DND-41 (cell line): Measurements from ENCODE around the gene SPAG16.

Source experiments
- ATAC-seq: fragments of 200-7000 bp; cut with Tn5 transposase; 3 replicates; pipeline ENCODE4 v1.9.1; 2021; ENCODE audit warnings: low read depth; ENCODE audit not compliant: insufficient read depth
- DNase-seq: peaks from one replicate; pipeline ENCODE4 v3.0.0-alpha.2; 2020
- H2AFZ ChIP-seq: 2 replicates; pipeline ENCODE4 v1.6.0; 2012; ENCODE audit warnings: low read depth, low read length
- H3K27ac ChIP-seq: 2 replicates; pipeline ENCODE4 v1.5.1; 2012; ENCODE audit warnings: low read length, inconsistent platforms
- H3K27me3 ChIP-seq: fragments of 200-600 bp; sonication (generic); 2 replicates; pipeline ENCODE4 v1.6.0; 2012; ENCODE audit warnings: low read length, mild to moderate bottlenecking, inconsistent platforms; ENCODE audit not compliant: insufficient read depth, poor library complexity
- H3K36me3 ChIP-seq: 2 replicates; pipeline ENCODE4 v1.5.1; 2012; ENCODE audit warnings: low read length, inconsistent platforms; ENCODE audit not compliant: insufficient read depth
- H3K4me1 ChIP-seq: 2 replicates; pipeline ENCODE4 v1.5.1; 2012; ENCODE audit warnings: mild to moderate bottlenecking, low read length; ENCODE audit not compliant: insufficient read depth
- H3K4me2 ChIP-seq: 2 replicates; pipeline ENCODE4 v1.6.0; 2012; ENCODE audit warnings: mild to moderate bottlenecking, moderate library complexity, low read length, inconsistent platforms; ENCODE audit not compliant: insufficient read depth
- H3K4me3 ChIP-seq, 2 experiments: fragments of 200-600 bp in 1 of 2; shearing (Covaris generic) in 1 of 2; 2 replicates each; pipeline ENCODE4 v1.5.1; 2012 to 2016; ENCODE audit warnings: inconsistent platforms in 2 of 2, low read length in 2 of 2, mild to moderate bottlenecking in 2 of 2, low read depth in 1 of 2, moderate library complexity in 1 of 2
- H3K79me2 ChIP-seq: 2 replicates; pipeline ENCODE4 v1.6.0; 2012; ENCODE audit warnings: low read length, inconsistent platforms; ENCODE audit not compliant: insufficient read depth
- H3K9ac ChIP-seq: 2 replicates; pipeline ENCODE4 v1.6.0; 2012; ENCODE audit warnings: low read depth, mild to moderate bottlenecking, inconsistent platforms, low read length, moderate library complexity
- H3K9me3 ChIP-seq: 2 replicates; pipeline ENCODE4 v1.5.1; 2012; ENCODE audit warnings: low read length, moderate library complexity, mild to moderate bottlenecking, inconsistent platforms; ENCODE audit not compliant: insufficient read depth, severe bottlenecking
- H4K20me1 ChIP-seq: 2 replicates; pipeline ENCODE4 v1.6.0; 2012; ENCODE audit warnings: low read length; ENCODE audit not compliant: insufficient read depth
- EZH2 ChIP-seq: IDR thresholded peaks from 3 replicates; pipeline ENCODE4 v1.6.1; 2012; ENCODE audit warnings: borderline replicate concordance, low read depth, mild to moderate bottlenecking, moderate library complexity, low read length, inconsistent platforms; ENCODE audit not compliant: severe bottlenecking
- TF ChIP-seq, protein P1 (sequence below): IDR thresholded peaks from 2 replicates; pipeline ENCODE4 v1.5.1; 2012; ENCODE audit warnings: borderline replicate concordance, low read length, moderate library complexity, mild to moderate bottlenecking; ENCODE audit not compliant: poor library complexity, severe bottlenecking; ENCODE audit errors: extremely low read depth

Gene SPAG16

GRCh38 chr2:213757525-213757924, 473.3 kb downstream of the SPAG16 start:
- H3K4me3 ChIP-seq, result no peak overlapping the region
- H3K27me3 ChIP-seq, result no peaks in the 10 kb centered on the region
- TF ChIP-seq, protein P1, sequence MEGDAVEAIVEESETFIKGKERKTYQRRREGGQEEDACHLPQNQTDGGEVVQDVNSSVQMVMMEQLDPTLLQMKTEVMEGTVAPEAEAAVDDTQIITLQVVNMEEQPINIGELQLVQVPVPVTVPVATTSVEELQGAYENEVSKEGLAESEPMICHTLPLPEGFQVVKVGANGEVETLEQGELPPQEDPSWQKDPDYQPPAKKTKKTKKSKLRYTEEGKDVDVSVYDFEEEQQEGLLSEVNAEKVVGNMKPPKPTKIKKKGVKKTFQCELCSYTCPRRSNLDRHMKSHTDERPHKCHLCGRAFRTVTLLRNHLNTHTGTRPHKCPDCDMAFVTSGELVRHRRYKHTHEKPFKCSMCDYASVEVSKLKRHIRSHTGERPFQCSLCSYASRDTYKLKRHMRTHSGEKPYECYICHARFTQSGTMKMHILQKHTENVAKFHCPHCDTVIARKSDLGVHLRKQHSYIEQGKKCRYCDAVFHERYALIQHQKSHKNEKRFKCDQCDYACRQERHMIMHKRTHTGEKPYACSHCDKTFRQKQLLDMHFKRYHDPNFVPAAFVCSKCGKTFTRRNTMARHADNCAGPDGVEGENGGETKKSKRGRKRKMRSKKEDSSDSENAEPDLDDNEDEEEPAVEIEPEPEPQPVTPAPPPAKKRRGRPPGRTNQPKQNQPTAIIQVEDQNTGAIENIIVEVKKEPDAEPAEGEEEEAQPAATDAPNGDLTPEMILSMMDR, result no peak
- TF ChIP-seq EZH2, result no peak
- H3K4me2 ChIP-seq, result peak overlapping the region; percentile 46; the same call in 1 of the 2 replicates
- no peaks in the 10 kb centered on the region for H3K9me3 ChIP-seq
- peak overlapping the region; percentile 54 for H3K27ac ChIP-seq
- H3K4me1 ChIP-seq, result peaks cover 10% of the 10 kb centered on the region
- ATAC-seq, result peak; percentile 81; the same call in 2 of the 3 replicates
- H3K36me3 ChIP-seq, result no peaks in the 10 kb centered on the region
- DNase-seq, result peak; percentile 10
- peak overlapping the region; percentile 63; the same call in 1 of the 2 replicates for H2AFZ ChIP-seq
- H4K20me1 ChIP-seq, result no peaks in the 10 kb centered on the region
- H3K9ac ChIP-seq, result no peak overlapping the region
- no peaks in the 10 kb centered on the region for H3K79me2 ChIP-seq

- Histone ChIP-seq H4K20me1 (no peaks in the 10 kb centered on the region), H3K4me2 (no peak overlapping the region), H3K27me3 (no peaks in the 10 kb centered on the region), H2AFZ (no peak overlapping the region), H3K9me3 (no peaks in the 10 kb centered on the region), H3K36me3 (no peaks in the 10 kb centered on the region), H3K79me2 (no peaks in the 10 kb centered on the region), H3K4me3 (no peak overlapping the region), H3K27ac (no peak overlapping the region), H3K4me1 (peaks cover 16% of the 10 kb centered on the region), H3K9ac (no peak overlapping the region)
- TF ChIP-seq, protein P1, result no peak
- no peak for TF ChIP-seq EZH2
- DNase-seq (no peak), ATAC-seq (no peak)
Measured at GRCh38 chr2:213763354-213763753, 479.1 kb downstream of the SPAG16 start.

GRCh38 chr2:213763963-213764362, 479.7 kb downstream of the SPAG16 start:
- no peak for ATAC-seq
- H3K9ac ChIP-seq, result no peak overlapping the region

More at GRCh38 chr2:213763963-213764362, 479.7 kb downstream of the SPAG16 start:
- Histone ChIP-seq H3K4me3 (no peak overlapping the region), H3K36me3 (no peaks in the 10 kb centered on the region), H4K20me1 (no peaks in the 10 kb centered on the region), H3K79me2 (no peaks in the 10 kb centered on the region), H2AFZ (peak overlapping the region; percentile 26; the same call in 1 of the 2 replicates), H3K27me3 (no peaks in the 10 kb centered on the region), H3K4me2 (no peak overlapping the region), H3K9me3 (no peaks in the 10 kb centered on the region), H3K27ac (no peak overlapping the region), H3K4me1 (peaks cover 16% of the 10 kb centered on the region)
- TF ChIP-seq, protein P1, result no peak
- DNase-seq, result no peak
